ENCODE results near the gene HNRNPA3.
"Not testable (repeated sequence)": the region's sequence is repeated elsewhere in the genome, so short reads cannot be mapped to it uniquely, and the experiment has no call there.

HNRNPA3 gene

DNA sequence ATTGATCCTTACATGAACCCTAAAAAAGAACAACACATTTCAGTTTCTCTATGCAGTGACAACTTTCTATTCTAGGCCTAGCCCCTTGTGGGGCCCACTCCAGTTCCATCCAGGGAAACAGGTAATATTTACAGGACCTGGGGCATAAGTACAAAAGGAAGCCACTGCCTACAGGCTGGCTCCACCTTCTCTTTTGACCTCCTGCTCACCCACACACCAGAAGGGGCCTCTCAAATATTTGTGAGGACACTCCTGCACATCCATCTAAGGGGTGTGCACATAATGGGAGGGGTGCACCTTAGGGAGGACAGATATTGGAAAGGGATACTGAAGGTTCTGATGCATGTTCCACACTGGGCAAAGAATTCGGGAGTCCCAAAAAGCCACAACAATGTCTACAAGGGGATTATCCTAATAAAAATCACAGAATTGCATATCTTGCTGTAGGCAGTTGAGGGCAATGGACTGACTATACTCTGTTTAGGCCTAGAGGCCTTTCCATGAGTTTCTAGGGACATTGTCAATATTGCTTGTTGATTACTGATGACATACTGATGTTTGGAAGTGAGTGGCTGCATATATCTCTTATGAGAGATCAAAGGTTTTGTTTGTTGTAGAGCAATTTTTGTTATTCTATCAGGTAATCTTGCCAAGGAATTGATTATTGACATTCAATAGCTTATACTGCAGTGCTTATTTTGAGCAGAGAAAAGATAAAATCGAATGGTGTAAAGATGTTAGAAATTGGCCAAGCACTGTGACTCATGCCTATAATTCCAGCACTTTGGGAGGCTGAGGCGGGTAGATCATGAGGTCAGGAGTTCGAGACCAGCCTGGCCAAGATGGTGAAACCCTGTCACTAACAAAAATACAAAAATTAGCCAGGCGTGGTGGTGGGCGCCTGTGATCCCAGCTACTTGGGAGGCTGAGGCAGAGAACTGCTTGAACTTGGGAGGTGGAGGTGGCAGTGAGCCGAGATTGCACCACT lies 23.8 kb upstream of the HNRNPA3 start:
- no peak for ATAC-seq

DNA sequence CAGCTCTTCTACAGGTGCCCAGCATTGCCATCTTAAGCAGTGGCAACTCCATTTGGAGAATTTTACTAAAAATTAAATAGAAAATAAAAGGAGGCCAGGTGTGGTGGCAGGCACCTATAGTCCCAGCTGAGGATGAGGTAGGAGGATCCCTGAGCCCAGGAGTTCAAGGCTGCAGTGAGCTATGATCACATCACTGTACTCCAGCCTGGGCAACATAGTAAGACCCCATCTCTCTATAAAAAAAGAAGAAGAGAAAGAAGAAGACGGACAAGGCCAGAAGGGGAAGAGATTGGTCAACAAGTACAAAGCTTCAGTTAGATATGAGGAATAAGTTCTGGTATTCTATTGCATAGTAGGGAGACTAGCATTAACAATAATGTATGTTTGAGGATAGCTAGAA lies 21.7 kb upstream of the HNRNPA3 start:
- no peak for ATAC-seq

DNA sequence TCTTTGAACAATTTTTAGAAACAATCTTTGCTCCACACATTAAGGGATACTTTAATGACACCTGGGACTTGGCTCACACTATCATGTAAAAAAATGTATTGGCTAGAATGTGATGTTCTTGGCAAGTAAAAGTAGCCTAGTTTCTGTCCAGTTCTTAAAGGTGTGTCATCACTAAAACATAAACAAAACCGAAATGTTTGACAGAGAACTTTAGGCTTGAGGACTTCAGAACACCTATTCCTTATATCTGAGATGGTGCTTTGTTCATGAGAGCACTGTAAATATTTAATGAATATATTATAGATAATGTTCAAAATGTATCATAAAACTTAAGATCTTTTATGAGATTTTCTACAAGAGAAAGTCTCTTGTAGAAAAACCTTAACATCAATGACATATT lies 19.8 kb upstream of the HNRNPA3 start:
- ATAC-seq, result no peak

DNA sequence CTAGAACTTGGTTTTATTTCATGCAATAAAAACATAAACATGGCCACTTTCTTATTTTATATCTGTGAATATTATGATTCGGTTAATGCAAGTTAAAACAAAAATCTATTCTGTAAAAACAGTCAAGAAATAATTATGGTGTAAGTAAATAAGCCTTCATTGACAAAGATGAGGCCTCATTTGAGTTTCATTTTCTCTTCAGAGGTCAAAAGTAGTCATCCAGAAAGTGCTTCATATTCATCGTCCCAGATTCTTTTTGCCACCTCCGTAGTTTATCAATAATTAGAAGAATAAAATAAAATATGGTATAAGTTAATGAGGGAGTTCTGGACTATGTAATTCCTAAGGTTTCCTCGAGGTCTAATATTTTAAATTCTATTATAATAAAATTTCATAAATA lies 19.4 kb upstream of the HNRNPA3 start:
- ATAC-seq, result peak in 1 of 2 donors; percentile 60

DNA sequence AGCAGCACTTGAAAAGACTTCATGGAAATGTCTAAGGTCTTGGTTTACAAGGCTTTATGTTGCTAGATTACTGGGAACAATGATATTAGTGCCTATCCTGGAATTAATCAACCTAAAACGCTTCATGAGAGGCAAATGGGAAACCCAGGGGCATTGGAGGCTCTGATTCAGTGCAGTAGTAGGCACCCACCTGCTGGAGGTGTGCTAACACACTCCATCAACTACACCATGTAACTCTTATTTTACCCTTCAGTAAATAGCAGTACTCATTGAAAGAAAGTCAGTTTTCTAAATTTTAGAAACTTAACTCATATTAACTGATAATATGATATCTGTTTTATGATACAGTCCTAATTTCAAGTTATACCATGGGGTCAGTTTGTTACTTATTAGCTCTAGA lies 17.4 kb upstream of the HNRNPA3 start:
- no peak for ATAC-seq

DNA sequence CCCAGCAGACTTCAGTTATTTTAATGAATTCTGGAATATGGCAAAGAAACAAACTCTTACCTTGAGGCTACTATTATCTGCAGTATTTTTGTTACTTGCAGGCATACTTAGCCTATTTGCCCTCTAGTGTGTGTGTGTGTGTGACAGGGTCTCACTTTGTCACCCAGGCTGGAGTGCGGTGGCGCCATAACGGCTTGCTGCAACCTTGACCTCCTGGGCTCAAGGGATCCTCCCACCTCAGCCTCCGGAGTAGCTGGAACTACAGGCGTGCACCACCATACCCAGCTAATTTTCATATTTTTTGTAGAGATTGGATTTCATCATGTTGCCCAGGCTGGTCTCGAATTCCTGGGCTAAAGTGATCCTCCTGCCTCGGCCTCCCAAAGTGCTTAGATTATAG lies 12.2 kb upstream of the HNRNPA3 start:
- not testable (repeated sequence) for ATAC-seq

DNA sequence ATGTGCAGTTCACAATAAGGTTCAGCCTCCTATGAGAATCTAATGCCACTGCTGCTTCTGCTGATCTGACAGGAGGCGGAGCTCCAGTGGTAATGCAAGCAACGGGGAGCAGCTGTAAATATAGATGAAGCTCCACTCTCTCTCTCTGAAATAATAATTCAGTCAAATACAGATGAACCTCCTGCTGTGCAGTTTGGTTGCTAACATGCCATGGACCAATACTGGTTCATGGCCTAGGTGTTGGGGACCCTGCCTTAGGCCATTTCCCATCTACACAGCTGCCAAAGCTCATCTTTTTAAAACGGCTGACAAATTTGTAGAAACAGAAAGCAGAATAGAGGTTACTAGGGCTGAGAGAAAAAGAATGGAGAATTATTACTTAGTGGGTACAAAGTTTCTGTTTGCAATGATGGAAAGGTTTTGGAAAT lies 10.7 kb upstream of the HNRNPA3 start:
- ATAC-seq, result no peak

DNA sequence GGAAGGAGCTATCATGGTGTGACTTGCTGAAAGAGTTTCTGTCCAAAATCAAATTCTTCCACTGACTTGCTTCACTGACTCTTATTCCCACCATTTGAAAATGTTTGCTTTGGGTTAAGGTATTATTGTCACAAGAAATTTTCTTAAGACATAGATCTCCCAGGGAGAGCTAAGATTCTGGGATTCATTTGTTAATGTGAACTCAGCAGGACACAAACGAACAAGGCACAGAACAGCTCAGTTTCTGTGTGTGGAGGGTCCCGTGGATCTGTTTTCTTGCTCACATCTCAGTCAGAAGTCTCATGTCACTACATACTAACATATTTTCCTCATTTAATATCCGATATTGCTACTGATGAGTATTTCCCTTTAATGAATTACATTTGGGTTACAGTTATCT lies 8.2 kb upstream of the HNRNPA3 start:
- ATAC-seq, result no peak

DNA sequence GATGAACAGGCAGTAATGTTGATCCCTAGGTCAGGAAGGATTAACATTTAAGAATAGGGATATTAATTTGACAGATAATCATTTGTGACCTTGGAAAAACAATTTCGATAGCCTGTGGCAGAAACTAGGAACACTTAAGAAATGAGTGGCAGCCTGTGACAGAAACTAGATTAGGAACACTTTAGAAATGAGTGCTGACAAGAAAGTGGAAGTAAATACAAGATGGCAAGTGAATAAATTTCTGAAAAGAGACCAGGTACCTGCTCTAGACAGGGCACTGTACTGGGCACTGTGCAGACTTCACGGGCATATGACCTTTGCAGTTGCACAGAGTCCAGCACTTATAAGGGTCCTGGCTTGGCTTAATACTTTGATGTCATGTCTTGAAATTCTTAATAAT lies 5.5 kb upstream of the HNRNPA3 start:
- peak in 1 of 2 donors; percentile 56 for ATAC-seq

DNA sequence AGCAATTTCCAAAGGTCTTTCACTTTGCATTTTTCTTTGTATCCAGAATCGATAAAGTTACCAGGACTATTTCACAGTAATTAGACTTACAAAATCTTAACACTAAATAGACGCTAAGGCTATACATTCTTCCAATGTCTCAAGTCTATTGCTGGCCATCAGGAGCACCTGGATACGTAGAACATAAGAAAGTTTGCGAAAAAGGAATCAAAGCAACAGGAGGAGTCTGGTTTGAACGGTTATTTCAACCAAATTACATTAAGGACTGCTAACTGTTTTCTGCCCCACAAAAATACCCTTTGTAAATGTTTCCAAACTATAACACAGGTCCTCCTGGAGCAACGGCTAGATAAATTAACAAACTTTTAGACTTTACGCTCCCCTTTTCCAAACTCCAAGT lies 1.4 kb upstream of the HNRNPA3 start:
- ATAC-seq, result no peak

DNA sequence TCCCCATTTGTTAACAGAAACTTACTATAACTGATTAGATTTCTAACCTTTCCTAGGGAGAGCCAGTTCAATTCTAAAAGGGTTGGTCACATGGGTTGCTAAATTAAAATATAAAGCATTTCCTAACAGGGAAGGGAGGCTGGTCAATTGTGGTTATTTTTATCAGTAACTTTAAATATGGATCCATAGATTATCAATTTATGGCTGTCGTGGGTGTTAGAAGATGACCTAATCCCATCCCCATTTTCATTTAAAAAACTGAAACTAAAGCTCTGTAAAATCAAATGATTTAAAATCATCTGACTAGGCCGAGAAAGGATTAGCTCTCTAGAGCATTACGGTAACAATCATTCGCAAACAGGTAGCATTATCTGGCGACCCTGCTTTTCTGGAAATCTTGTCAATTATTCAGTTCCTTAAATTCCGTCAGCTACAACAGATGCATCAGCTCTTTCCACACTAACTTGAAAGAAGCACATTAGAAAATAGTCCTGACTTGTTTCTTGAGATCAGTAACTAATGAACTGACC lies 953 bp upstream of the HNRNPA3 start:
- ATAC-seq, result no peak

DNA sequence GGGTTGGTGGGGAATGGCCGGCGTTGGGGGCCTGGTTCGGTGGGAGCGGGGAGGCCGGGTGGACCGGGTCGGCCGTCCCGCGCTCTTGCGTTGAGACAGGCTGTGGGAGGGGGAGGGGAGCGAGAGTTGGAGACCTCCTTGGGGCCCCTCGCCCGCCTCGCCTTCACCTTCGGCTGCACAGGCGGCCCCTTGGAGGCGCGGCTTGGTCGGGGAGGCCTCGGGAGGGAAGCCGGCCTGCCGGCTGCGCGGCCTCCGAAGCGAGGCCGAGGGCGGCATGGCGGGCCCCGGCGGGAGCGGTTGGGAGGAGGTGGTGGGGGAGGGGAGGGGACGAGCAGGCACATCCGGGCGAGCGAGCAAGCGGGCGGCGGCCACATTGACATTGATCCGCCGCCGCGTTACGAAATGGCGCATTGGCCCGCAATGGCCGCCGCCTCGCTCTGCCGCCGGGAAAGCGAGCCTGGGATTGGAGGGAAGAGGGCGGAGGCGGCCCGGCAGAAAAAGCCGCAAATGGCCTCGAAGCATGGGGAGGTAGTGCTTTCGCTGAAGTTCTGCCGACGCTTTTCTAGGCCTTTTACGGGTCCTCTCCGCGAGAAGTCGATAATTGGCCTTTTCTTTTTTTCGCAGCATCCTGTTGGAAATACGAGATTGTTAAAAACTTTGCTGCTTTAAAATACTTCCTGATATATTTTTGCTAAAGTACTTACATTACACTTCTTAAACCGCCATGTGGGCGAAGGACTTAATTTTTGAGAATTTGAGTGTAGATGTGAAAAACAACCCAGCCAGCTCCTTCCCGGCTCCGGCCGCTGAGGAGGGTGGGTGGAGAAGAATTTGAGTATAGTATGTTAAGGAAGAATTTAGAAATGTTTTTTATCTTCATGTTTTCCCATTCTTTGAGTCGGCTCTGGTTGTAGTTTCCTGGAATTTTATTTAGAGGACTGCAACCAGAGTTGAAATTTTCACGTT lies 580 bp downstream of the HNRNPA3 start:
- ATAC-seq, result peak; percentile 59 to 61

DNA sequence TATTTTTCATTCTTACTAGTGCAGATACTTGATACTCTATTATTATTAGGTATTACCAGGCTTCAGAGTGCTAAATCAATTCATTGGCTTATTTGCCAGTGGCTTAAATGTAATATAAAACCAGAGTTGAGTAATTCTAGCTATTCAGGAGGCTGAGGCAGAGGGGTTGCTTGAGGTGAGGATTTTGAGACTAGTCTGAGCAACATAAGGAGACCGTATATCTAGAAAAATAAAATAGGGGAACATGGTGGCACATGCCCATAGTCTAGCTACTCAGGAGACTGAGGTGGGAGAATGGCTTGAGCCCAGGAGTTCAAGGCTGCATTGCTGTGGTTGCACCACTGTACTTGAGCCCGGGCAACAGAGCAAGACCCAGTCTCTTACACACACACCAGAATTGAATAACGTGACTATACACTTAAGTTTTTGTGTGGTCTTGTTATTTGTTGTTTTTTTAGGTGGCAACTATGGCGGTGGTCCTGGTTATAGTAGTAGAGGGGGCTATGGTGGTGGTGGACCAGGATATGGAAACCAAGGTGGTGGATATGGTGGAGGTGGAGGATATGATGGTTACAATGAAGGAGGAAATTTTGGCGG lies 4.8 kb downstream of the HNRNPA3 start:
- ATAC-seq, result no peak

DNA sequence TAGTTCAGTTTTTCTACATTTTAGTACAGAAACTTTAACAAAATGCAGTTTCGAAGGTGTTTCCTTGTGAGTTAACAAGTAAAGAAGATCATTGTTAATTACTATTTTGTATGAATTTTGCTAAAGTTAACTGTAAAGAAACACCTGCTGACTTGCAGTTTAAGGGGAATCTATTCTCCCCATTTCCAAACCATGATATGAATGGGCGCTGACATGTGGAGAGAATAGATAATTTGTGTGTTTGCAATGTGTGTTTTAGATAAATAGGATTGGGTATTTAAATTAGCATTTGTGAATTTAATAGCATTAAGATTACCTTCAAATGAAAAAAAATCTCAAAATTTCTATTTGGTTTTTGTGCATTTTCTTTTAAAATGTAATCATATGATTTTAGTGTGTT lies 7.2 kb downstream of the HNRNPA3 start:
- ATAC-seq, result not testable (repeated sequence)

DNA sequence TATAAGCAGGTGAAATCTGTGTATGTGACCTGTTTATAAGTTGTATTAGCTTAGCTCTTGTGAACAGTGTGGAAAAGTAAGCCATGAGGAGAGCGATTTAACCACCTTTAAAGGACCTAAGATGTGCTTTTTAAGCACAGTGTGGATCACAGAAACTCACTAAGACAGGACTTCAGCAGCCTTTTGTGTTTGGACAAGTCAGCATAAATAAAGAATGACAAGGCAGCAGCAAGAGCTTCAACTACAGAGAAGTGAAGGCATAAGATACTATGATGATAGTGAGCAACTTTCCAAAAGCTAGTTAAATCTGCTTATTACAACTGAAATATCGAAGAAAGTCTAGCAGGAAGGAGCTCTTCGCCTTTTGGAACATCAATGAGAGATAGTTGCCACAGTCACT lies 8.9 kb downstream of the HNRNPA3 start:
- no peak for ATAC-seq

DNA sequence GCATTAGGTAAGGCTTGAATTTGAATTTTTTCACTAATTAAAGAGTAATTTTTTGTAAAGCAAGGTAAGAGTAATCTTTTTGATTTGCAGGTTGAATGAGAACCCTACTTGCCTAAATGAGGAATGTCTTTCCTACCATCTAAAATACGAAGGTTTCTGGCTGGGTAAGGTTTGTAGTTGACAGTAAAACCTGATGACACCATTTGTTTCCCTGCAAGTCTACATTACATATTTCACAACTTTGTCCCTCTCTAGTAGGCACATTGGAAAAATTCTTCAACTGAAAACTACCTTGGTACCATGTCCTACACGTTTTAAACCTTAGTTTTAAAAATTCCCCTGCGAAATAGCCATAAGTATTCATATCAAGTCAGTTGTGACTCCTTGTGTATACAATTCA lies 9.4 kb downstream of the HNRNPA3 start:
- ATAC-seq, result no peak

DNA sequence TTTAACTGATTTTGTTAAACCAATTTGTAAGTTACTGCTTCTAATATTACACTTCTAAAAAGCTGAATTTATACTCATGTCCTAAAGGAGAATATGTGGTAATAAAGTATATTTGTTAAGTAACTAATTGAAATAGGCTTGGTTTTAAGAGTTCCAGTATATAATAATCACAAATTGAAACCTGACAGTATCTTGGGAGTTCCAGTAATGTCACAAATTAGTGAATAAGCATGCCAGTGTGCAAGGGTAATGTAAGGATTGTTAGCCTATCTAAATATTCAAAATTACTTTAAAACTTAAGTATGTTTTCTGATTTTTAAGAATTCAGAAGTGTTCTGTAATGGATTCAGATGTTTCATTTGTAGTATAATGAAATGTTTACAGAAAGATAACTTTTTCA lies 10.8 kb downstream of the HNRNPA3 start:
- ATAC-seq, result not testable (repeated sequence)

DNA sequence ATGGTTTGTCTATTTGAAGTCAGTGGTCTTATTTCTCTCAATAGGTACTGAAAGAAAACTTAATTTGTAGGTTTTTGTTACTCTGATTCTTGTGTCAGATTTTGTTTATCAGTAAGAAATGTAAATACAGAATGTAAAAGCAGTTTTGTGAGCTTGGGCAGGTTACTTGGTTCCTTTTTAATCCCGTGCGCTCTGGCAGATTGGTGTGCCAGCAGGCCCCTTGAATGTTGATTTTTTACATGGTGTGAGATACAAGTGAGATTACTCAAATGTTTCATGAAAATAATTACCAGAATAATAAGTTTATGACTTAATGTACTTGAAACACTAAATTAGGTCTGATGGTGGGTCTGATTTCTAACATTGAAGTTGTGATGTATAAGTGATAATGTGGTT lies 13.4 kb downstream of the HNRNPA3 start:
- ATAC-seq, result no peak

DNA sequence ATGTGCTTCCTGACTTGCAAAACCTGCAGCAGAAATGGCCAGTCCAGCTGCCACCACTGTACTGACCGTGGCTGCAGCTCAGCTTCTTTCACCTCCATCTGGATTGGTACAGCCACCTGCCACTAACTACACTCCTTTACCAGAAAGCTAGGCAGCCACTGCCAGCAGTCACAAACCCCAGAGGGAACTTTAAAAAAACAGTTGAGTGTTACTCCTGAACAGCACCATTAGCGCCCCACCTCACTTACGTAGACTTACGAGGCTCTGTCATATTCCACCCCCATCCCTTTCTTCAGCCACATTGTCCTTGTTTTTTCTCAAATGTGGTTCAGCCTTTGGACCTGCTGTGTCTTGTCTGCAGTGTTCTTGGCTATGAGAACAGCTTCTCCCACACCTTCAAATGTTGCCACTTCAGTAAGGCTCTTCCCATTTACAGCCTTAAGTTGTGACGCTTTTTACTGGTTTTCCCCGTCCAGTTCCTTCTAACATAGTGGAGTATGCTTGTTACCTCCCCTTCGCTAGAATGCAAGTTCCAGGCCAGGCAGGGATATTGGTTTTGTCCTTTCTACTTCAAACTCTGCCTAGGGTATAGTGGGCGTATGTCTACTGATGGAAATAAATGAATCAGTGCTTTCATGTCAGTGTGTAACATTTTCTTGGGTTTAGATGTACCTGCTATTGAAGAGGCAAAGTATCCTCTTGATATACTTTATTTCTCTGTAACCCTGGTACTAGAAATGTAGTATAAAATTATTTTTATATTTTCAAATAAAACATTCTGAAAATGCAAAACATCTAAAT lies 17.0 kb downstream of the HNRNPA3 start:
- peak; percentile 39 to 60 for ATAC-seq

DNA sequence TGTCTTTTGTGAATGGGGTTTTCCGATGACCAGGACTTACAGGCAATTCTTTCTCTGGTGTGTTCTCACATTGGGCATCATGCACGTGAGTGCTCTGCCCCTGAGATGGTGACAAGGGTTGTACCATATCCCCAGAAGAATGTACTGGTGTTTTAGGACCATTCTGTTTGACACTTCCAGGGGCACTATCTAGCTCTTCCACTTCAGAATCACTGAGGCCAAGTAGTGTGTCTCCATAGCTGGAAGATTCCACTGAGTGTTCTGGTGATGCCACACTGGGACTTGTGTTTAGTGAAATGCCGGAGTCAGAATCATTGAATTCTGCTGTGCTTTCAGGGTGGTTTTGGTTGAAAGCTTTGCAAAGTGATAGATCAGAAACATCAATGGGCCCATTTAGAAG lies 18.7 kb downstream of the HNRNPA3 start:
- ATAC-seq, result no peak

DNA sequence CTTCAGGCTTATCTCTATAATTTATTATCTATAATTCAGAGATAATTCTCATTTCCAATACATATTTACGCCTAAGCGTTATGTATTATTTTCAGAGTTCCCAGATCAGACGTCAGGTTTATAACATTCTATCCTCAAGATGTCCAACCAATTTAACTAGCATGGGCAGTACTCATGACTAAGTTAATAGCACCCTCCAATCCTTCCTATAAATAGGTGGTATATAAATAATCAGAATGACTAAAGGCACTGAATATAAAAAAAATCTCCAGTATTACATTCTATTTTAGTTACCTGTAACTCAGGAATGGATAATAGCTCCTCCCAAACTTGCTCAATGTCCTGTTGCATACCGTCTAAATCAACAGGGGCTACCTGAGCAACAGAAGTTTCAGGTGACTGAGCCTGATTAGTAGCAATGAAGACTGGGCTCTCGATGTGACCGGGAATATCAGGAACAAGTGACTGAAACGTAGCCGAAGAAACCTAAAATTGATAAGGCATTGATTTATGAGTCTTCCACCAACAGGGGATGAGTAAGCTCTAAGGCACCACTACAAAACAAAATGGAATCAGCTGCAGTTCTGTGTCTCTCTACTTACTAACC lies 19.6 kb downstream of the HNRNPA3 start:
- no peak for ATAC-seq

Data from activated CD4-positive, CD25-positive, alpha-beta regulatory T cell treated with anti-CD3 and anti-CD28 coated beads, Interleukin-2, amount 50 U/mL, for 24 hours (primary cell).